HFF-Myc (cell line): Measurements from ENCODE around the gene PRSS2.
"Not testable (repeated sequence)": the region's sequence is repeated elsewhere in the genome, so short reads cannot be mapped to it uniquely, and the experiment has no call there.

Experiments
- DNase-seq: peaks from one replicate; pipeline ENCODE4 v3.0.0-alpha.2; 2011; ENCODE audit warnings: low read depth; ENCODE audit errors: extremely low read depth
- H3K4me3 ChIP-seq: replicated peaks from 2 replicates; pipeline ENCODE4 v1.5.1; 2011; ENCODE audit warnings: low read depth, mild to moderate bottlenecking, control low read depth, low read length
- TF ChIP-seq, protein P1 (sequence below): IDR thresholded peaks from 2 replicates; pipeline ENCODE4 v1.5.1; 2012; ENCODE audit warnings: mild to moderate bottlenecking, low read depth, low read length, control low read depth; ENCODE audit errors: missing control alignments

Gene PRSS2

DNA sequence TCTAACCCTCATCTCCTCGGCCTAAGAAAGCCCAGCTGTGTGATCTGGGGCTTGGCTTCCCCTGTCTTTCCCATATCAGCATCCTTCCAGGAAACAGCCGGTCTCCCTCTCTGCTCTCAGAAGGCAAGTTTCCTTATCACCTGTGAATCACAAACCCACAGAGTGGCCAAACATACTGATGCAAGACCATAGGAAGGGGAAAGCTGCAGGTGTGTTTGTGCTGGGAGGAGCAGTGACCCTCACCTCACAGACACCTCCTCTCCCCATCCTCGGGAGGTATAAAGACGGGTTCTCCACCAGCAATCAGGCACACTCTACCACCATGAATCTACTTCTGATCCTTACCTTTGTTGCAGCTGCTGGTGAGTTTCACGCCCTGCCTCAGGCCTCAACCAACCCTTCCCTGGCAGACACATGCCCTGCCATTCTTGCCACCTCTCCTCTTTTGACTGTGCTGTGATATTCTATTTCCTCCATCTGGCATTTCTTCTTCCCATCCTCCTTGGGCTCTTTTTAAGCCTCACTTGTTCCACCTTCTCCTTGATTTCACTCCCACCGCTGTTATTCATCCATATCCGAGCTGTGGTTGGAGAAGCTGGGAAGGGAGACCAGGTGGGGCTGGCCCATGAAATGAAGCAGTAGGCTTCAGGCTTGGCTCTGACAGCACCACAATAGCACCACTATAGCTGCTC is at the start of gene PRSS2:
TSS of gene PRSS2 (plus strand) at position 310 of the 692 bp plus-strand sequence. CDS start at position 323, 13 bp downstream.
- DNase-seq = no peak
- no peak within 1 kb of the TSS for H3K4me3 ChIP-seq
- TF ChIP-seq, protein P1, sequence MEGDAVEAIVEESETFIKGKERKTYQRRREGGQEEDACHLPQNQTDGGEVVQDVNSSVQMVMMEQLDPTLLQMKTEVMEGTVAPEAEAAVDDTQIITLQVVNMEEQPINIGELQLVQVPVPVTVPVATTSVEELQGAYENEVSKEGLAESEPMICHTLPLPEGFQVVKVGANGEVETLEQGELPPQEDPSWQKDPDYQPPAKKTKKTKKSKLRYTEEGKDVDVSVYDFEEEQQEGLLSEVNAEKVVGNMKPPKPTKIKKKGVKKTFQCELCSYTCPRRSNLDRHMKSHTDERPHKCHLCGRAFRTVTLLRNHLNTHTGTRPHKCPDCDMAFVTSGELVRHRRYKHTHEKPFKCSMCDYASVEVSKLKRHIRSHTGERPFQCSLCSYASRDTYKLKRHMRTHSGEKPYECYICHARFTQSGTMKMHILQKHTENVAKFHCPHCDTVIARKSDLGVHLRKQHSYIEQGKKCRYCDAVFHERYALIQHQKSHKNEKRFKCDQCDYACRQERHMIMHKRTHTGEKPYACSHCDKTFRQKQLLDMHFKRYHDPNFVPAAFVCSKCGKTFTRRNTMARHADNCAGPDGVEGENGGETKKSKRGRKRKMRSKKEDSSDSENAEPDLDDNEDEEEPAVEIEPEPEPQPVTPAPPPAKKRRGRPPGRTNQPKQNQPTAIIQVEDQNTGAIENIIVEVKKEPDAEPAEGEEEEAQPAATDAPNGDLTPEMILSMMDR = no peak

DNA sequence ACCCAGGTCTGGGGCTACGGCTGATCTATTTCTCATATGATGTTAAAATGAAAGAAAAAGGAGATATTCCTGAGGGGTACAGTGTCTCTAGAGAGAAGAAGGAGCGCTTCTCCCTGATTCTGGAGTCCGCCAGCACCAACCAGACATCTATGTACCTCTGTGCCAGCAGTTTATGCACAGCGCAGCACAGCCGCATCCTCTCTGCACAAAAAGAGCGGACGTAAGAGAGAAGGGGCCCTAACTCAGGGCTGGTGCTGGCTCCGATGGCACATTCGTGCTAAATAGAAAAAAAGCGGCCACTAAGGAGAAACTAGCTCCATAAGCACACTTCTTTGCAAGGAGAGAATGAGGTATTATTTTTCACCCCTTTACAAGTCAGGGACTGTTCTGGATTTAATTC is 49.8 kb upstream of the PRSS2 start:
- TF ChIP-seq, protein P1 = no peak
- no peak for DNase-seq
- H3K4me3 ChIP-seq = no peak overlapping the region

DNA sequence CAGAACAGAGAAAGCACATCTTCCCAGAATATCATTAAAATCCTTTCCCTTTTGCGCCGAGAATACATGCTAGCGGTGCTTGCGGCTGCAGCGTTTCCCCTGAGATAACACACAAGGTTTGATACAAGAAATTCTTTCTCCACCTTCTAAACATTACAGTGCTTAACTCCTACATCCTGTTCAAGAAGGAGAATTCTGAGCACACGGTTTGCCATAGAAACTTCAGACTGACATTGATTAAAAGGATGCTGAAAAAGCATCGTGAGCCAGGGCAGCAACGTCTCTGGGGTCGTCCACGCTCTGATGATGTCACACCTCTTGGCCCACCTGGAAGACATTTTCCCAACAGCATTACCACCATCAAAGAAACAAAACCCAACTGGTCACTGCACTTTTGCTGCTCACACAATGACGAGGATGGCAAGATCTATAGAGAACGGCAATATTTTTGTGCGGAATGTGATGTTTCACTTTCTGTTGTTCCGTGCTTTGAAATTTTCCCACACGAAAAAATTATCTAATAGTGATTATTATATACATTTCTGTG is 48.4 kb upstream of the PRSS2 start:
- no peak for DNase-seq
- no peak overlapping the region for H3K4me3 ChIP-seq
- TF ChIP-seq, protein P1 = no peak

DNA sequence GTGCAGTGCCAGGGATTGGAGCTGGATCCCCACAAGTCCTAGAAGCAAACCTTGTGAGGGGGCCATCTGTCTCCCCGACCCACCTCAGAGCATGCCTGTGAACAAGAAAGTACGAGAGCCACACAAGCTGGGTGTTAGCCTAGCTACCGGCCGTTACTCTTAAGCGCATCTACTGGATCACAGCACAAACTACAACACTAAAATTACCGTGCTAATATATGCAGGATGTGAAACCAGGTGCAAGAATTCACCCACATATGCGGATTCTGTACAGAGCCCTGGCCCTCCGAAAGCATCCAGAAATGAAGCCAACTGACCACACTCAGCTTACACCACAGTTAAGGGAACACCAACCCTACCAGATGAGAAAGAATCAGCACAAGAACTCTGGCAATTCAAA is 37.5 kb upstream of the PRSS2 start:
- TF ChIP-seq, protein P1 = no peak
- no peak overlapping the region for H3K4me3 ChIP-seq
- no peak for DNase-seq

DNA sequence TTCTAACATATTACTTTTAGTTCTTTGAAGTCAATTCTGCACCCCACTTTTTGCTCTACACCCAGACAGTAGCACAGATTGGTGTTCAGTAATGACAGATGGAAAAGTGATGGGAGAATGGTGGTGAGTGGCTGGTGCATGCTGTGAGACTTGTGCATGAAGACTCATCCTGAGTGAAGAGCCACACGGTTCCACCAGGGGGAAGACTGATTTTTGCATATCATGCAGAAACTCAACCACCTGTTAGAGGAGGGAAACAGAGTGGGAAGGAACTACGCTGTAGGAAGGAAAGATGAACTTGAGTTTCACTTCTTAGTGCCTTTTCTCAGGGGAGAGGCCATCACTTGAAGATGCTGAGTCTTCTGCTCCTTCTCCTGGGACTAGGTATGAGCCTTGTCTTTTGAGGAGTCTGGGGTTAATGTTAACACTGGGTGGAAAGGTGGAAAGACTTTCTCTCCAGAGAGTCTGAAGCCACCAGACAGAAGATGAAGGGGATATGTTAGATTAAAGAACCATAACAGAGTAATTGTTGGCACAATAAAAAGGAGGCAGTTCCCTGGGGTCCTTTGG is 30.8 kb upstream of the PRSS2 start:
- TF ChIP-seq, protein P1 = no peak
- no peak overlapping the region for H3K4me3 ChIP-seq
- no peak for DNase-seq

DNA sequence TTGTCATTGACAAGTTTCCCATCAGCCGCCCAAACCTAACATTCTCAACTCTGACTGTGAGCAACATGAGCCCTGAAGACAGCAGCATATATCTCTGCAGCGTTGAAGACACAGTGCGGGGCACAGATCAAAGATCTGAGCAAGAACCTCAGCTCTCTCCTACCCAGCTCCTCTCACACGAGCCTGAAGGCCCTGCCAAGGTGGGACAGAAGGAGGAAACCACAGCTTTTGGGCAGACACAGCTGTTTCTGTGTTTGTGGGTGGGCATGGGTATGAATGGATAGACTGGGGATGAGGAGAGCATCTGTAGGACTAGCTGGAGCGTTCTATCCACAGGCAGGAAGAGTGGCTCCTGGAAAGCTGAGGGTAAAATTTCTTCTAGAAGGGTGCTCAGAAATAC is 30.0 kb upstream of the PRSS2 start:
- TF ChIP-seq, protein P1 = no peak
- no peak overlapping the region for H3K4me3 ChIP-seq
- no peak for DNase-seq

DNA sequence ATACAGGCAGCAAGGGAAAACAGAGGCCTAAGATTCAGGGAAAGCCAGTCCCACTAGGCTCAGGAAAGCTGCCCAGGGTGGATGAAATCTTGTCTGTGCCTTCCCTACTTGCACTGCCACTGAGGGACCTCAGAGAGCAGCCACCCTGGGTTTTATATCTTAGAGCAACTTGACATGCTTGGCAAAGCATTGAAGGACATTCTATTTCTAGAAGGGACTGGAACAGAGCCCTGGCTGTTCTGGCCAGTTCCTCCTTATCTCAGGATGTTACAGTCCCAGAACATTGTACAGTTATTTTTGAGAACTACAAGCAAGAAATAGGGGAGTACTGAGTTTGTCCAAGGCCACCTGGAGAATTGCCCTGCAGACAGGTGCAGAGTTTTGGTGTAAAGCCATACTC is 28.8 kb upstream of the PRSS2 start:
- not testable (repeated sequence) for H3K4me3 ChIP-seq, DNase-seq
